Right renal pelvis (tissue), 4 donors: ENCODE data around the gene AGBL4. TPM values are rescaled to one million over a fixed set of nuclear protein-coding genes. Genes with fewer than 3 reads are reported as not detected.
"Not testable (repeated sequence)": the region's sequence is repeated elsewhere in the genome, so short reads cannot be mapped to it uniquely, and the experiment has no call there.

Experiments used
- DNase-seq, 4 donors: peaks; one replicate each; pipeline ENCODE4 v3.0.0-alpha.2; 2013; ENCODE audit warnings: low read depth in 4 of 4, low spot score in 3 of 4, missing footprints in 1 of 4
- polyA plus RNA-seq, 4 donors: library from polyadenylated mRNA; unstranded; fragments of 120-200 nt; gene quantifications; one replicate each; pipeline ENCODE4 v1.2.1, GENCODE V29; 2013; ENCODE audit not compliant: insufficient read length in 4 of 4

The AGBL4 gene
- 1 to 10 TPM in 3 of 4 donors, under 1 TPM in 1; 0.87 to 1.5 (median 1.2) TPM for polyA plus RNA-seq

DNA sequence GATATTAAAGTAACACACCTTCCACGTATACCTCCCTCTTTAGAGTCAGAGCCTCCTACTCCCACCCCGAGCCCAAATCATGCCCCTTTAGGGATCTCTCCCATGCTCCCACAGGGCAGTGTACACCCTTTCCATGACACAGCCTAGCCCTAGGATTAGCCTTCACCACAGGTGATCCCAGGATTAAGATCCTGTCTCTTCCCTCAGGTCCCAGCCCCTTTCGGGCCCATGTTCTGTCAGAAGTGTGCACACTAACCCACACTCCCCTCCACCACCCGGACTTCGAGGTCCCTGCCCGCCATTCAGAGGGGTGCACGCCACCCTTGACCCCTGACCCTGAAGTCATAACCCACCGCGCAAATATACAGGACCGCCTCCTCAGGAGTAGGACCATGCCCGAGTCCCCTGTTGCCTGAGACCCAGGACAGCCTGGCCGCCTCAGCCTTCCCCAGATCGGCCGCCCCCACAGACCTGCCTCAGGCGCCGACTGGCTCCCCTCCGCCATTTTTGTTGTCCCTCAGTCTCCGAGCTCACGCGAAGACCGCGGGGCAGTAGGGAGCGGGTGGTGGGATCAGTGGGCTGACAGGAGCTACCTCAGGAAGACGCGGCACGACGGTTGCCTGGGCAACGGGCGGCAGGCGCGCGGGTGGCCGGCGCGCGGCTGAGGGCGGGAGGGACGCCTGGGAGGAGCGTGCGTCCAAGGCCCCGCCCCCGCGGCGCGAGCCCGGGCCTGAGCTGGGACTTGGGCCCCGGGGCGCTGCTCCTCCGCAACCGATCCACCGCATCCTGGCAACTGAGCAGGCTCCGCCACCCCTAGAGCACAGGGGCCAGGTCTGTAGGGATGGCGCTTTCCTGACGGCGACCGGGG is at the start of gene AGBL4:
TSS of gene AGBL4 (minus strand) at position 663 of the 868 bp plus-strand sequence.
- DNase-seq, result peak; percentile 38 to 51 (median 45)

DNA sequence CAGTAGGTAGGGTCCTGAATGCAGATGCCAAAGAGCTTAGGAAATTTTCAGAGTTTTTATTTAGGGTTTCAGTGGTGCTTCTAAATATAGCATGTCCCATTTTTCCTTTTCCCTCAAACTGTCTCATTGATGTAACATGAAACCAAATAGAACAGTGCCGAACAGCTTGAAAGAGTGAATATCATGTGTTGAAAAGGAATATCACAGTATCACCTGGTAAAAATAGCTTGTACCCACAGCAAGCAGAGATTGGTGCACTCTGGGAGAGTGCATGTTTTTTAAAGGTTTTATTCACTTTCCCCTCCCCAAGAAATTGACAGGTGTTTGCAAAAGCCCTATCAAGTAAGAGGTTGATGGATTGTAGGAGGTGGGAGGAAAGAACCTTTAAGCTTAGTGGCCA is 43.1 kb upstream of the AGBL4 start:
- DNase-seq, result no peak

DNA sequence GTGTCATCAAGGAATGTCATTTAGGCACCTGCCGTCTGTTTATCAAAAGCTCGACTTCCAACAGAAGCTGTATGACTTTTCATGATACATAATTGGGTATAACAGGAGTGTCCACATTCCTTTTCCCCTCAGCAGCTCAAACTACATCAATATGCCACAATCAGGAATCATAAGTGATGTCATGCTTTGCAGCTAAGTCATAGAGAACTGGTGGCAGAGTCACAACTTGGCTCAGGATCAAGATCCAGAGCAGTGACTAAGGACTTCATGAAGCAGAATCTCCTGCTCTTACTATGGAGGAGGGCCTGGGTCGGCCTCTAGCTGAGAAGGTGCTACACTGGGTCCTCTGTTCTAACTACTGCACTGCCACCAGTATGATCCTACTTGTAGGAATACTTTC is 36.5 kb upstream of the AGBL4 start:
- DNase-seq, result no peak

DNA sequence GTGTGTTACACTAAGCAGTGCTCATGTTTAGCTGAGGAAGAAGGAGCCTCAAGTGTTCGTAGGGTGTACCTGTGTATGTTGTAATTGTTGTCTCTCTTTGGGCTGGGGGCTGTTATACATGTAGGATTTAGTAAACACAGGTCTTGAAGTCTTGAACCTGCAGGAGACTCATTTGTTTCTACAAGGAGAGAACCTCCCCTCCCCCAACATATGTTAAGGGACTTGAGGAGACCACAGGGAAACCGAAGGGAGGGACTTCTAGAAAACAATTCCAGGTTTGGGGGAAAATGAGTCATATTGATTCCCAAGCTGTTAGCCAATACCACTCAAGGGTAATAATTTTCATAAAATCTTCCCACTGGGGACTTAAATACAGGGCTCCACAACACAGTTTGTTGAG is 25.0 kb upstream of the AGBL4 start:
- no peak for DNase-seq

DNA sequence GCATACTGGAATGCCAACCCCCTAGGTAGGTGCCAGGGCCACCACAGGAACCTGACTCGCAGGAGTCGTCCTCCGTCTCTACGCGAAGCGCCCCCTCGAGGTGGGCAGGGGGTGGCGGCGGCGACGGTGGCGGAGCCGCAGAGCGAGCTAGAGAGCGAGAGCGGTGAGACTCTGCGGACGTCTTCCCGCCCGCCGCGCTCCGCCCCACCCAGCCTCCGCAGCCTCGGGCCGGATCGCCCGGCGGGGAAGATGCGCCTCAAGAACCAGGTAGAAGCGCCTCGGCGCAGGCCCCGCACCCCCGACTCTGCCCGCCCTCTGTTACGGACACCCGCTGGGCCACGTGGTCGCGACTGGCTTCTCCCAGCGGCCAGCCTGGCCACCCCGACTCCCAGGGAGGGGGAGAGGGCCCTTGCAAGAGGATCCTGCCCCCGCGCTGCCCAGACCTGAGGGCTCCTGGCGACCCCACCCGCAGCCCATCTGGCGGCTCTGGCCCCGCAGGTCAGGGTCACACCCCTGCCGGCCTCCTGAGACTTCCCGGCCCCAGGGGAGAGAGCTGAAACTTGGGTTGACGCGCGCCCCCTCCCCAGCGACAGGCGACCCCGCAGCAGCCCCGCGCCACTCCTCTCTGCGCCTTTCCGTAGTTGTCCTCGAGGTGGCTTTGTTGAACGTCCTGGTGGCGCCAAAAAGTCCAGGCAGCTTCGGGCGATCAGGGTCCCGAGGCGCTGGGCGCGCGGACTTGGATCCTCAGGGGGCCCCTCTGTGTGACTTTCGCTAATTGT is 24.4 kb upstream of the AGBL4 start:
- peak in 2 of 4 donors; percentile 18 to 33 for DNase-seq

DNA sequence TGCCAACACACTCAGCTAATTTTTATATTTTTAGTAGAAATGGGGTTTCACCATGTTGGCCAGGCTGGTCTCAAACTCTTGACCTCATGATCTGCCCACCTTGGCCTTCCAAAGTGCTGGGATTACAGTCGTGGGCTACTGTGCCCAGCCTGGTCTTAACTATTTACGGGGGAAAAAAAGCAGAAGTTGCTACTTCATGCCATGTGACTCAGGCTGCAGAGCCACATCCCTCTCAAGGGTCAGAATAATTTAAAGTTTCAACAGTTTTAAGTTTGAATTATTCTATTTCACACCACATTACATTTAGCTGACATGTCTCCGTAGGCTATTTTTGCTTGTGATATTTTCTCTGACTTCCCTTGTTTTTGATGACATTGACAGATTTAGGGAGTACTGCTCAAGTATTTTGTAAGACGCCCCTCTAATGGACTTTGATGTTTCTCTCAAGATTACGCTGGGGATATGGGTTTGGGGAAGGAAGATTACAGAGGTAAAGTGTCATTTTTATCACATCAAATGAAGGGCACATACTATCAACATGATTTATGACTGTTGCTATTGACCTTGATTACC is 14.6 kb upstream of the AGBL4 start:
- no peak for DNase-seq

DNA sequence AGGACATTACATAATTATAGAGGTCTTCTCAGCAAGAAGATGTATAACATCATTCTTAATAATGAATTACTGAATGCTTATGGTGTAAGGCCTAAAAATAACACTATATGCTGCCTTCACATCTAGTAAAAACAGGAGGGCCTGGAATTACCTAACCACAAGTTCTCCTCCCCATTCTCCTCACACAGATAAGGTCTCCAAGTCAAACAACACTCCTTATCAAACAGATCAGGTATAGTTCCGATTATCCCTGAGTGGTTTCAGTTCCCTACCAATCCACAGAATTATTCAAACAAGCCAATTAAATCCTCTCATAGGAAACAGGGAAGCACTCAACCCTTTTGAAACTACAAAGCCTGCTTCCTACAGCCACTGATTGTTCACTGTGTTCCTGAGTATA is 4.0 kb upstream of the AGBL4 start:
- no peak for DNase-seq

DNA sequence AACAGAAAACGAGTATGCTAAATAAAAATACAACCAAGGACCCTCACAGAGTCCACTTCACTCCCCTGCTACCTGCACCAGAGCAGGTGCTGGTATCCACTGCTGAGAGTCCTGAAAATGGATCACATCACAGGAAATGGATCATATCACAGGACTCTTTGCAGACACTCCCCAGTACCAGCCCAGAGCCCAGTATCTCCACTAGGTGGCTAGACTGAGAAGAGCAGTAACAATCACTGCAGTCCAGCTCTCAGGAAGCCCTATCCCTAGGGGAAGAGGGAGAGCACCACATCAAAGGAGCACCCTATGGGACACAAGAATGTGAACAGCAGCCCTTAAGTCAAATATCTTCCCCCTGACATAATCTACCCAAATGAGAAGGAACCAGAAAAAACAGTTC is 28.0 kb downstream of the AGBL4 start:
- no peak for DNase-seq

DNA sequence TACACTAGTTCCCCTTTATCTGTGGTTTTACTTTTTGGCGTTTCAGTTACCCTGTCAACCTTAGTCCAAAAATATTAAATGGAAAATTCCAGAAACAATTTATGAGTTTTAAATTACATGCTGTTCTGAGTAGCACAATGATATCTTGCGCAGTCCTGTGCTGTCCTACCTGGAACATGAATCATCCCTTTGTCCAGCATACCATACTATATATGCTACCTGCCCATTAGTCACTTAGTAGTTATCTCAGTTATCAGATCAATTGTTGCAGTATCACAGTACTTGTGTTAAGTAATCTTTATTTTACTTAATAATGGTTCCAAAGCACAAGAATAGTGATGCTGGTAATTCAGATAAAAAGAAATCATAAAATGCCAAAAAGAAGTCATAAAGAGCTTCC is 52.7 kb downstream of the AGBL4 start:
- no peak for DNase-seq

DNA sequence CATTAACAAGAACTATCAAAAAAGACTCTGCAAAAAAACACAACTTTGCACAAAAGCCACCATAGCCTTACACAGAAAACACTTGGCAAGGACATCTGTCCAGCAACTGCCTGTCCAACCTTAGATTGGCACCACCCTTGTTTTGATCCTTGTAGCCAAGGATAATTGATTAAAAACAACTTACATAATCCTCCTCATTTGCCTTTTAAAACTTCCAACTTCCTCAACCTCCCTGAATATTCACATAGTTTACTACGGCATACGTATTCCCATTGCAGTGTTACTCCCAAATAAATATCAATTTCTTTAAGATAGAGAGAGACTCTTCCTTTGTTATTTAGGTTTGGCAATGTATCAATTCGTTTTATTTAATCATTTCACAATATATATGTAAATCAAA is 72.4 kb downstream of the AGBL4 start:
- no peak for DNase-seq

DNA sequence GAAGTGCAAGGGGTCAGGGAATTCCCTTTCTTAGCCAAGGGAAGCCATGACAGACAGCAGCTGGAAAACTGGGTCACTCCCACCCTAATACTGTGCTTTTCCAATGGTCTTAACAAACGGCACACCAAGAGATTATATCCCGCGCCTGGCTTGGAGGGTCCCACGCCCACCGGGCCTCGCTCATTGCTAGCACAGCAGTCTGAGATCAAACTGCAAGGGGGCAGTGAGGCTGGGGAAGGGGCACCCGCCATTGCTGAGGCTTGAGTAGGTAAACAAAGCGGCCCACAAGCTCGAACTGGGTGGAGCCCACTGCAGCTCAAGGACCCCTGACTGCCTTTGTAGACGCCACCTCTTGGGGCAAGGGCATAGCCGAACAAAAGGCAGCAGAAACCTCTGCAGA is 108.5 kb downstream of the AGBL4 start:
- DNase-seq, result not testable (repeated sequence)

DNA sequence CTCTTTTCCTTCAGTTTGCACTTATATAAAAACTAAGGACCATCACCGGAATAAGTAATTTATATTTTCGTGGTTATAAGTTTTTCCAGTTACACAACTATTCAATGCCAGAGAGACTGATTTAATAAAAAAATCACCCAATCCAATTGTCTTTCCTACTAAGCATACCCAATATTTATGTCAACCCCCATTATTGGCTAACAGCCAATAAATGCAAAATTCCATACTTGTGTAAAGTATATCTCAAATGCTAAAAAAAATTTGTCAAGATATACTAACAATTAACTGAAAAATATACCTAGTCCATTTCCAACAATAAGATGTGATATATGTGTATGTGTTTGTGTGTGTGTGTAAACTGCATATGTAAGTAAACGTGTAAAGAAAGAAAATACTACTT is 117.4 kb downstream of the AGBL4 start:
- no peak for DNase-seq

DNA sequence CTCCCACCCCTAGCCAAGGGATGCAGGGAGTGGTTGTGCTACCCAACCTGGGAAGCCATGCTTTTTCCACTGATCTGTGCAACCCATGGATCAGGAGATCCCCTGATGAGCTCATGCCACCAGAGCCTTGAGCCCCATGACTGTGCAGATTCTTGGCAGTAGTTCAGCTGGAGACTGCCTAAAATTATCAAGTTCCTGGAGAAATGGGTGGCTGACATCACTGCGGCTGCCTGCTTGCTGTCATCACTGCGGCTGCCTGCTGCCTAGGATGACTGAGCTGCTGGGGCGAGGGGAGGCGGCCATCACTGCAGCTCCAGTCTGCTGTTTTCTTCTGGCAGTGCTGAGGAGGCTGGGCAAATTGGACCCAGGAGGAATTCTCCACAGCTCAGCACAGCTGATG is 159.2 kb downstream of the AGBL4 start:
- DNase-seq, result no peak

DNA sequence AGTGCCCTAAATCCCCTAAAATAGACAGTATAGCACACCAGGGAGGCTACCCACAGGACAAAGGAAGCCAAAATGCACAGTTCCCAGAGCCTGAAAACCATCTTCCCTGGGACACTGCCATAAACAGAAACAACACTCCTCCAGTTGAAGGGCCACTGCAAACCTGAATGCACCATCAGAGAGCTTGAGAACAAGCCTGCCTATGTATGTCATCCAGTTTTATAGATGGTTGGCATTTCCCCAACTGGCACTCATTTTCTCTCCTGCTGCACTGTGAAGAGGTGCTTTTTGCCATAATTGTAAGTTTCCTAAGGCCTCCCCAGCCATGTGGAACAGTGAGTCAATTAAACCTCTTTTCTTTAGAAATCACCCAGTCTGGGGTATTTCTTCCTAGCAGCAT is 169.0 kb downstream of the AGBL4 start:
- DNase-seq, result no peak

DNA sequence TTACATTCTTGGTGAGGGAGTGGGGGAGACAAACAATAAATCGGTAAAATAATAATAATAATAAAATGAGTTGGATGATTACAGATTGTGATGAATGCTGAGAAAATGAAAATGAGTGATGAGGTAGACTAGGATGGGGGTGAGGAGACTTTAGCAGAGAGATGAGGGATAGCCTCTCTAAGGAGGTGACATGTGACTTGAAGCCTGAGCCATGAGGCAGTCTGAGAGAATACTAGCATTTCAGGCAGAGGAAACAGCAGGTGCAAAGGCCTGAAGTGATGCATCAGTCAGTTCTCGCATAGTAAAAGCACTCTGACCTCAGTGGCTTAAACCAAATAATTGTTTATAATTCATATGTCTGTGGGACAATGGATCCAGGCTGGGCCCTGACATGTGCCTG is 181.2 kb downstream of the AGBL4 start:
- no peak for DNase-seq

DNA sequence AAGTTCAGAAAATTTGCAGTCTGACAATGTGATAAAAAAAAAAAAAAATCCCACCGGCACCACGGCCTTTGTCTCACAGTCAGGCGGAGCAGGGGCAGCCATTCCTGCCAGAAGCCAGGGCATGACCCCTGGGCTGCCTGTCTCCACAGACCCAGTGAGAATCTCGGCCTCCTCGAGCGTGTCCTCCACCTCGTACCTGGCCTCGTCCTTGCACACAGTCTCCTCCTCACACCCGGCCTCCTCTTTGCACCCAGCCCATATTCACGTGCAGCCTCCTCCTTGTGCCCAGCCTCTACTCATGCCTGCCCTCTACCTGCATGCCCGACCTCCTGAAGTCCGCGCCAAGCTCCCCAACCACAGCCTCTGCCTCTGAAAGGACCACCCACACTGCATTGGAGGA is 182.0 kb downstream of the AGBL4 start:
- DNase-seq, result no peak

DNA sequence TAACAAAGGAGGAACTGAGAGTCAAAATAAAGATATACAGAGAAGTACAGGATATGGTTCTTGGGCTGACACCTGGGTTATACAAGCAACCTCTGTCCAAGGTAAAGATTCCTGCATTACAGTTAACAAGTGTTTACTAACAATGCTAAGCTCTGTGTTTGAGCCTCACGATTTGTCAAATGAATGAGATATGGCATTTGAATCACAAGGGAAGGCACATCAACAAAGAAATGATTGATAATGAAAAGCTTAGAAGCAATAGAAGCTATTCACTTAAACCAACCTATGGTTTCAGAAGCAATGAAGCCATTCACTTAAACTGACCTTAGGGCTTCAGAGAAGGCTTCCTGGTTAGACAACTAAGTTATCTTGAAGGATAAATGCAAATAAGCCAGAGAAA is 199.5 kb downstream of the AGBL4 start:
- DNase-seq, result no peak

DNA sequence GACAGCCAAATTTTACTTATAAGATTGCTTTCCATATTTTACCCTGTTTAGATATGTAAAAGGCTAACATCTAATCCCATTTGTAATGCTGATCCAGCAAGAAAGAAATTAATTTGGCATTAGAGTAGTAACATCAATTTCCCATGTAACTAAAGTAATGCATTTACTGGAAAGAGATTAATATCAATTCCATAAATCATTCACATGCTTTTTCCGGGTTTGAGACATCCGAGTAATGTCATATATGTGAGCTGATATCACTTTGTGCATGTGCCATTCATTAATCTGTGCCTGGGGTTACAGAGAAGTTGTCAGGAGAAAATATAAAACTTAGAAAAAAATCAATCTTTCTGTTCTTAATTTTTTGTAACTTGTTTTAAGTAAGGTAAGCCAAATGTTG is 206.1 kb downstream of the AGBL4 start:
- no peak for DNase-seq

DNA sequence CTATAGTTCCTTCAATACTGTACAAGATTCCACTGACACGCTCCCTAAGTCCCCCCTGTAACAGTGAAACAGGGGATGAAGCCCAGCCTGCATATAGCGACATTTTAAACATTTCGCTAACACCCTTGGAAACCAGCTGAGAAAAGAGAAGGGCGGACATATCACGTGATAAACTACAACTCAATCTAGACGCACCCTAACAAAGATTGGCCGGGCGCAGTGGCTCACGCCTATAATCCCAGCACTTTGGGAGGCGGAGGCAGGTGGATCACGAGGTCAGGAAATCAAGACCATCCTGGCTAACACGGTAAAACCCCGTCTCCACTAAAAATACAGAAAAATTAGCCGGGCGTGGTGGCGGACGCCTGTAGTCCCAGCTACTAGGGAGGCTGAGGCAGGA is 236.7 kb downstream of the AGBL4 start:
- DNase-seq, result not testable (repeated sequence)

DNA sequence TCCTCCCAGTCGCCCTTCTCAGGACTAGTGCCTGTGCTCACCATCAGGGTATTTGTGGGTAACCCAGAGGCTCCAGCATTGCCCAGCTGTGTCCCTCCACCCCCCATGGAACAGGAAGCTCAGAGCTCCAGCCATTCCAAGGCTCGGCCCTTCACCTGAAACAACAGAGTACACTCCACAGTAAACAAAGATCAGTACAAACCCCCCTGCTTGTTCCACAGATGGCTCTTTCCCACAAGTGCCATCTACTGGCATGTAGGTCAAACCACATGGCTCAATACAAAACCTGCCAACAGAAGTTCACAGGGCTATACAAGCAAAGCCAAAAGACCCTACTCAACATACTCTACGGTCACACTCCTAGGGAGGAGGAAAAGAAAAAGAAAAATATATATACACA is 258.7 kb downstream of the AGBL4 start:
- no peak for DNase-seq

DNA sequence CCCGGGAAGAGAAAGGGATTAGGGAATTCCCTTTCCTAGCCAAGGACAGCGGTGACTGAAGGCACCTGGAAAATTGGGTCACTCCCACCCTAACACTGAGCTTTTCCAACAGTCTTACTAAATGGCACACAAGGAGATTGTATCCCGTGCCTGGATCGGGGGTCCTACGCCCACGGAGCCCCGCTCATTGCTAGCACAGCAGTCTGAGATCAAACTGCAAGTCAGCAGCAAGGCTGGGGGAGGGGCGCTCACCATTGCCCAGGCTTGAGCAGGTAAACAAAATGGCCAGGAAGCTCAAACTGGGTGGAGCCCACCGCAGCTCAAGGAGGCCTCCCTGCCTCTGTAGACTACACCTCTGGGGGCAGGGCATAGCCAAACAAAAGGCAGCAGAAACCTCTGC is 285.6 kb downstream of the AGBL4 start:
- not testable (repeated sequence) for DNase-seq

DNA sequence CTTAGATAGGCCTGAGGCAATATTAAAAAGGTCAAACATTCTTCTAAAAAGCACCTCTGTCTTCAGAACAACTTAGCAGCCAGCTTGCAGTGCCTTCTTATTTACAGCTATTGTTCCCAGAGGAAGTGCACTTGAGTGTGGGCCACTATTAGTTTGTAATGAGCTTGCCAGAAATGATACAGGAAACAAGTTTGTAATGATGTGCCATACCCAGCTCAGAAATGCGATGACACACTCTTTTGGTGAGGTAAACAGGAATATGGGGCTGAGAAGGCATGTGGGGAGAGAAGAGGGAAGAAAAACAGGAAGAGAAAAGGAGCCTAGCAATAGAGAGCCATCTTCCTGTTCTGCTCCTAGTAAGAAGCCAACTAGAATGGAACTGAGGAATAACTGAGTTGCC is 295.4 kb downstream of the AGBL4 start:
- DNase-seq, result no peak
